ENCODE results near the gene THPO.
A peak's percentile ranks its signal among the peaks of the same experiment; 100 is the strongest.
"Not testable (repeated sequence)": the region's sequence is repeated elsewhere in the genome, so short reads cannot be mapped to it uniquely, and the experiment has no call there.

The THPO gene

GRCh38 chr3:184347321-184348056, 30.5 kb downstream of the THPO start:
- DNase-seq, result no peak

- no peak for DNase-seq
Observed at GRCh38 chr3:184346480-184347190, 31.4 kb downstream of the THPO start.

GRCh38 chr3:184345317-184346144, 32.5 kb downstream of the THPO start:
- DNase-seq, result peak; percentile 72

DNA sequence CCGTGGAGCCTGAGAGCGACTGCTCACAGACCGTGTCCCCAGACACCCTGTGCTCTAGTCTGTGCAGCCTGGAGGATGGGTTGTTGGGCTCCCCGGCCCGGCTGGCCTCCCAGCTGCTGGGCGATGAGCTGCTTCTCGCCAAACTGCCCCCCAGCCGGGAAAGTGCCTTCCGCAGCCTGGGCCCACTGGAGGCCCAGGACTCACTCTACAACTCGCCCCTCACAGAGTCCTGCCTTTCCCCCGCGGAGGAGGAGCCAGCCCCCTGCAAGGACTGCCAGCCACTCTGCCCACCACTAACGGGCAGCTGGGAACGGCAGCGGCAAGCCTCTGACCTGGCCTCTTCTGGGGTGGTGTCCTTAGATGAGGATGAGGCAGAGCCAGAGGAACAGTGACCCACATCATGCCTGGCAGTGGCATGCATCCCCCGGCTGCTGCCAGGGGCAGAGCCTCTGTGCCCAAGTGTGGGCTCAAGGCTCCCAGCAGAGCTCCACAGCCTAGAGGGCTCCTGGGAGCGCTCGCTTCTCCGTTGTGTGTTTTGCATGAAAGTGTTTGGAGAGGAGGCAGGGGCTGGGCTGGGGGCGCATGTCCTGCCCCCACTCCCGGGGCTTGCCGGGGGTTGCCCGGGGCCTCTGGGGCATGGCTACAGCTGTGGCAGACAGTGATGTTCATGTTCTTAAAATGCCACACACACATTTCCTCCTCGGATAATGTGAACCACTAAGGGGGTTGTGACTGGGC, 33.3 kb downstream of the THPO start:
- DNase-seq, result no peak

- DNase-seq, result no peak
Observed at GRCh38 chr3:184343200-184343876, 34.7 kb downstream of the THPO start.

DNA sequence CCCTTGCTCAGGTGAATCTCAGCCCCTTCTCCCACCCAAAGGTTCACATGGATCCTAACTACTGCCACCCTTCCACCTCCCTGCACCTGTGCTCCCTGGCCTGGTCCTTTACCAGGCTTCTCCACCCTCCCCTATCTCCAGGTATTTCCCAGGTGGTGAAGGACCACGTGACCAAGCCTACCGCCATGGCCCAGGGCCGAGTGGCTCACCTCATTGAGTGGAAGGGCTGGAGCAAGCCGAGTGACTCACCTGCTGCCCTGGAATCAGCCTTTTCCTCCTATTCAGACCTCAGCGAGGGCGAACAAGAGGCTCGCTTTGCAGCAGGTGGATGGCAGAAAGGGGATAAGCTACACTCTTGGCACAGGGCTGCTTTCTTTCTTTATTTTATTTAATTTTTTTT, 36.1 kb downstream of the THPO start:
- no peak for DNase-seq

- not testable (repeated sequence) for DNase-seq
Observed at GRCh38 chr3:184339451-184340135, 38.4 kb downstream of the THPO start.

DNA sequence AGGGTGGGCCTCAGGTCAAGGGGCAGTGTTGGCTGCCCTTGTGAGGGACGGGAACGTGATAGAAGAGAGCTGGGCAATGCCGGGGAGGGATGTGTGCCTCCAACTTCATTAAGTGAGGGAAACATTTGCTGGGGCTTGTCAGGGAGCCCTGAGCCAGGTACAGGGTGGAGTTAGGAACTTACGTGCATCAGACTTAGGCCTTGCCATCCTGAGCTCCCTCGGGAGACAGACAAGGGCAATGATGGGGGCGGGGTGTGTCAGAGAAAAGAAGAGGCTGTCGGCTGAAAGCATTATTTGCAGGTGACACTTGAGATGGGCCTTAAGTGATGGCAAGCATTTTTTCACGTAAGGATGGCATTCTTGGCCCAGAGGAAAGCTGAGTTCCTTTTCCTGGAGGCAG, 39.0 kb downstream of the THPO start:
- peak; percentile 34 for DNase-seq

DNA sequence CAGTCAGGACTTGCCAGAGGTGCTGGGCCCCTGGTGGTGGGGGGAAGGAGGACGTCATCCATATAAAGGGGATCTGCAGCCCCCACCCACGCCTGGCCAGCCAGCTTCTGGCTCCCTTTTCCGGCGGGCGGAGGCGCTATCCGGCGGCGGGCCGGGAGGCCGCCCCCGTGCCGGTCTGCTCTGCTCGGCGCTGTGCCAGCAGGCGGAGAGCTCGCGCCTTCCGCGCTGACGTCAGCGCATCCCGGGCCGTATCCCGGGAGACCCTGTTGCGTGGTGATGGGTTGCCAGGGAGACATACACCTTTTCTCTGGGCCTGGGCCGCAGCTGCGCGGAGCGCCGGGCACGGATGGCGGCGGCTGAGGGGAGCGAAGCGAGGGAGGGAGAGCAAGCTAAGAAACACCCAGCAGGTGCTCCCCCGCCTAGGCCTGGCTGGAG, 39.5 kb downstream of the THPO start:
- DNase-seq, result peak; percentile 90

DNA sequence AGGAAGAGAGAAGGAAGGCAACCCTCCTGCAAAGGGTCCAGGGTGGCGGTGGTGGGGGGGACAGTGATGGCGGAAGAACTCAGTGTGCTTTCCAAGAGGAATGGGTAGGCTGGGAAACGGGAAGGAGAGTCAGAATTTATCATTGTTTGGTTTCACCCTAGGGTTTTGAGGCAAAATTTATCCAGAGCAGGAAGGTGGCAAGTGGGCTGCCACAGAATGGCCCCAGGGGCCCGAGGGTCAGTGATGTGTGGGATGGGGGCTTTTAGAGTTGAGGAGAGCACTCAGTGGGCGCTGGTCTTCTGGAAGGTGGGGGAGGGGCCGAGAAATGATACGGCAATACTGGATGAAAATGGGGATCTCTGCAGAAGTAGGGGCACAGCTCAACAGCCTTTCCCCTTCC, 40.0 kb downstream of the THPO start:
- DNase-seq, result no peak

GRCh38 chr3:184337399-184337714, 40.6 kb downstream of the THPO start, which contains the start of gene FAM131A:
TSS of gene FAM131A (plus strand) at chr3:184337600. CDS start at chr3:184337631, 31 bp downstream.
- DNase-seq, result no peak

DNA sequence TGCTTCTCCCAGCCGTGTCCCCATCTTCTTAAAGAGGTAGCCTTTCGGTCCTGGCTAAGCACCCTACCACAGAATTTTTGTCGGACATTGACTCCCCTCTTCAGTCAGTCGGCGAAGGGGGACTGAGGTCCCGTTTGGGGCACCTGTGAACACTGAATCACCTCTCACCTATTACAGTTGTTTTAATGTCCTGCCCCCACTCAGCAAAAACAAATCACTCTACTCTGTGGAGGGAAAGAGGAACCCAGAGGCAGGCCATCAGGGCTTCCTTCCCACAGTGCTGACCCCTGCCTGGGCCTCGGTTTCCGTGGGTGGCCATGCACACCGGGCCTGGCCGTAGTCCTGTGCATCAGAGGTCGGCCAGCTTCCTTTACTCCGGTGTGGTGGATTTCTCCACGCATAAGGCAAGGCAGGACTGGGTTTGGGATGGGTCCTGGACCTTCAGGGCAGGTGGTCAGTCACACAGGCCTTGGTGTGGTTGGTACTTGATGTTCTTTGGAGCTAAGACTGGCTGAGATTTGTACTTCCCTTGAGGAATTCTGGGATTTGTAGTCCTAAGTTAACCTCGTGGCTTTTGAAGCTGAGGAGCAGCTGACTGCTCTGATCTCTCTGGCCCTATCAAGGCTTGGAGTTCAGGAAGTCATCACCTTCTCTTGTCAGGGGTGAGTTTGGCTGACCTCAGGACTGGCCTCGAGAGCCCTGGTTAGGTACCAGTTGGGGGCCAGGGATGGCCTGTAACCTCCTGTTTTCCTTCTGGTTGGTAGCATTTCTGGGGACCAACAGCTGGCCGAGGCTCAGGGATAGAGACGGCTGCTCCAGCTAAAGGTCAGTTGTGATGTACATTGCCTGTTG, 41.2 kb downstream of the THPO start:
- DNase-seq, result peak; percentile 24

DNA sequence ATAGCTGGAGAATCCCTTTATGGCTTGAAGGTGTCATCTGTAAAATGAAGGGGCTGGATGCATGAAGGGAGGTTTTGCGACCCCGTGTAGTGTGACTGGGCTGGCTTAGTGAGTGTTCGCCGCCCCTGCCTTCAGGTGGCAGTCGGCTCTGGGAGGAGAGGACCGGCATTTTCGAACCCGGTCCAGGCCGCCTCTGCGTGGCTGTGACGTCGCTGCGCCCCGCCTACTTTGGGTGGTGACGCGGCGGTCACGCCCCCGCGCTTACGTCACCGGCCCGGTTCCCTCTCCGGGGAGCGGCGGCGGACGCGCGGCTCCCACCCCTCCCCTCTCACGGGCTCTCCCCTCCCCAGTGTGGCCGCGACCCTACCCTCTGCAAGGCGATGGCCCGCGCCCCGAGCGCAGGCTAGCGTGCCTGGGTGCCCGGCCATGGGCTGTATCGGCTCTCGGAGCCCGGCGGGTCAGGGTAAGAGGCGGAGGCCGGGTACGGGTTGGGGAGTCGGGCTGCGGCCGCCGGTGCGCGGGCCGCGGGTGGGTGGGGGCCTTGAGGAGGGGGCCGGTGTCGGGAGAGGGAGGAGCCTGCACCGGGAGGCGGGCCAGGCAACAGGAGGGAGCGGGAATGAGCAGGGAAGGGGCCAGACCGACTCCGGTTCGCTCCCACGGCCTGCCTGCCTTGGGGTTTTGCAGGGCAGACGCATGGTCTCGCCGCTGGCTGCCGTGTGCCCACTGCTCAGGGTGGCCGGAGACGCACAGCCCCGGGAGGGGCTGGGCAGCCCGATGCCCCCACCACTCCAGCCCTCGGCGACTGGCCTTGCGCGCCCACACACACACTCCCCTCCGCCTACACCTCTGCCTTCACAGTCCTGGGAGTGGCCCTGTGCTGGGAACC, 42.1 kb downstream of the THPO start:
- DNase-seq, result peak; percentile 89

GRCh38 chr3:184335291-184335660, 42.7 kb downstream of the THPO start:
- DNase-seq, result no peak

GRCh38 chr3:184334470-184335158, 43.4 kb downstream of the THPO start:
- DNase-seq, result no peak

GRCh38 chr3:184333700-184334099, 44.3 kb downstream of the THPO start:
- DNase-seq, result no peak

DNA sequence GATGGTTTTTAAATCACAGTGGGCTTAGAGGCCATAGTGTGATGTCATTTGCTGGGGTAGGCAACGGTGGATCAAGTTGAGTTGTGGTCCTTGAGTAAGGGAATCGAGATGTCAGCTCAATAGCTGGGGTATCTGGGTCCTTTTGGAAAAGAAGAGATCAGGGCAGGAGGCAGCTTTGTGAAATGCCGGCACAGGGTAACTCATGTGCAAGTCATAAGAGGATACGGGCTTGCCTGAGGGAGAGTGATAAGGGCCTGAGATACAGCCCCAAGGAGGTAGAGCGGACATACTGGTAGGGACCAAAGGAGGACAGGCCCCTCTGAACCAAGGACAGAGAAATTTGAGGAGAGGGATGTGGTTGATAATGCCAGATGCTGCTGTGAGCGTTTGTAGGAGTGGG, 44.8 kb downstream of the THPO start:
- no peak for DNase-seq

DNA sequence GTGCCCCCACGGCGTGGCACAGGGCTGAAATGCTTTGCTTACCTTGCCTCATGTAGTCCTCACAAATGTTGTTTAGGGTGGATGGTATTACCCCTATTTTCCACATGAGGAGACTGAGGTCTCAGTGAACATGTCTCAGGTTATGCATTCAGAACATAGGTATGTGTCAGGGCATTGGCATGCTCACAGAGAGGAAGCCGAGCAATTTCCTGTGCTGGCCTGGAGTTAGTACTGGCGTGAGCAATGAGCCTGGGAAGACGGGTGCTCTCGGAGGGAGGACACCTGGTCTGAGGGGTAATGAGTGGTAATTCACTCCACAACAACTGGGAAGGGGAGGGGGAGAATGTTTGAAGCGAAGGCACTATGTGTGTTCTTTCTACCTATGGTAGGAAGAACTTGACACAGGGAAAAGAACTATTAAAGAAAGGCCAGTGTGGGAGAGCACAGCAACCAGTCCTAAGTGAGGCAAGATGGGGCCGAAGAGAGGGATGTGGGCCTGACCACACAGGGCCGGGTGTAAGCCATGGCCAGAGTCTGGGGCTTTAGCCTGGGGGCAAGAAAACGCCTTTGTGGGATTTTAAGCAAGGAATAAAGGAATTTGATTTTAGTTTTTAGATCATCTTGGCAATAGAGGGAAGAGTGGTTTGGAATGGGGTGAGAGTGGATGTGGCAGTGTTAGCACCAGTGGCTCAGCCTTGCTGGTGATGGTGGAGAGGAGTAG, 45.5 kb downstream of the THPO start:
- no peak for DNase-seq
